ENCODE data around the gene AGBL3.

The AGBL3 gene

GRCh38 chr7:134947831-134948230 is 38.5 kb upstream of the AGBL3 start:
- no peak overlapping the region for H3K4me3 ChIP-seq (replicated peaks; ENCODE audit: low read depth, low read length)
- TF ChIP-seq CTCF (IDR thresholded peaks at IDR 0.05; ENCODE audit: low read depth, low read length, missing control alignments): no peak
- no peak for DNase-seq (ENCODE audit: extremely low read depth, low read depth)

GRCh38 chr7:134948246-134948645 is 38.1 kb upstream of the AGBL3 start:
- TF ChIP-seq CTCF (IDR thresholded peaks at IDR 0.05; ENCODE audit: low read depth, low read length, missing control alignments): no peak
- no peak overlapping the region for H3K4me3 ChIP-seq (replicated peaks; ENCODE audit: low read depth, low read length)
- DNase-seq (ENCODE audit: extremely low read depth, low read depth): no peak

GRCh38 chr7:134948736-134949135 is 37.6 kb upstream of the AGBL3 start:
- H3K4me3 ChIP-seq (replicated peaks; ENCODE audit: low read depth, low read length): no peak overlapping the region
- TF ChIP-seq CTCF (IDR thresholded peaks at IDR 0.05; ENCODE audit: low read depth, low read length, missing control alignments): no peak
- DNase-seq (ENCODE audit: extremely low read depth, low read depth): no peak

GRCh38 chr7:134949171-134949570 is 37.1 kb upstream of the AGBL3 start:
- DNase-seq (ENCODE audit: extremely low read depth, low read depth): no peak
- TF ChIP-seq CTCF (IDR thresholded peaks at IDR 0.05; ENCODE audit: low read depth, low read length, missing control alignments): no peak
- no peak overlapping the region for H3K4me3 ChIP-seq (replicated peaks; ENCODE audit: low read depth, low read length)

- TF ChIP-seq CTCF (IDR thresholded peaks at IDR 0.05; ENCODE audit: low read depth, low read length, missing control alignments): peak; percentile 31
- H3K4me3 ChIP-seq (replicated peaks; ENCODE audit: low read depth, low read length): no peak overlapping the region
- no peak for DNase-seq (ENCODE audit: extremely low read depth, low read depth)
These were observed 31.9 kb upstream of the AGBL3 start for GRCh38 chr7:134954197-134955082.

GRCh38 chr7:134957005-134957404 is 29.3 kb upstream of the AGBL3 start:
- no peak for DNase-seq (ENCODE audit: extremely low read depth, low read depth)
- no peak for TF ChIP-seq CTCF (IDR thresholded peaks at IDR 0.05; ENCODE audit: low read depth, low read length, missing control alignments)

More at GRCh38 chr7:134957005-134957404, 29.3 kb upstream of the AGBL3 start:
- H3K4me3 ChIP-seq (replicated peaks; ENCODE audit: low read depth, low read length): no peak overlapping the region

Data from HFF-Myc (cell line).